SW480 (cell line): Measurements from ENCODE around the gene DSCAML1.
"Not testable (repeated sequence)": the region's sequence is repeated elsewhere in the genome, so short reads cannot be mapped to it uniquely, and the experiment has no call there.

Experiments used
- DNase-seq: peaks from one replicate; pipeline ENCODE4 v3.0.0-alpha.2; 2016; ENCODE audit warnings: low spot score

The DSCAML1 gene

GRCh38 chr11:117399100-117399840, 397.7 kb downstream of the DSCAML1 start:
- DNase-seq = not testable (repeated sequence)

GRCh38 chr11:117398618-117399017, 398.4 kb downstream of the DSCAML1 start:
- DNase-seq = not testable (repeated sequence)

GRCh38 chr11:117396970-117397369, 400.0 kb downstream of the DSCAML1 start:
- no peak for DNase-seq

GRCh38 chr11:117395476-117395875, 401.5 kb downstream of the DSCAML1 start:
- DNase-seq = no peak

GRCh38 chr11:117394221-117394925, 402.6 kb downstream of the DSCAML1 start:
- DNase-seq = no peak

DNA sequence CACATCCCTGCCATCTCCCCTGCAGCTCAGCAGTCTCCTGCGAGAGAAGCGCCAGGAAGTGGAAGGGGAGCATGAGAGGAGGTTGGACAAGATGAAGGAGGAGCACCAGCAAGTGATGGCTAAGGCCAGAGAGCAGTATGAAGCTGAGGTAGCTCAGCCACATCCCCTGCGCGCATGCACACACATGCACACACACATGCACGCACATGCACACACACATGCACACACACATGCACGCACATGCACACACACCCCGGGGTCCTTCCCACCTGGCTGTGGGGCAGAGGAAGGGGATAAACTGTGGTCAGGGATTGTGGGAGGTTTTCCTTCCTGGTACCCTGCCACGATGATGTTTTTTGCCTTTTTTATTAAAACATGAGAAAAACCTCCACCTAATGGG, 404.0 kb downstream of the DSCAML1 start:
- no peak for DNase-seq

DNA sequence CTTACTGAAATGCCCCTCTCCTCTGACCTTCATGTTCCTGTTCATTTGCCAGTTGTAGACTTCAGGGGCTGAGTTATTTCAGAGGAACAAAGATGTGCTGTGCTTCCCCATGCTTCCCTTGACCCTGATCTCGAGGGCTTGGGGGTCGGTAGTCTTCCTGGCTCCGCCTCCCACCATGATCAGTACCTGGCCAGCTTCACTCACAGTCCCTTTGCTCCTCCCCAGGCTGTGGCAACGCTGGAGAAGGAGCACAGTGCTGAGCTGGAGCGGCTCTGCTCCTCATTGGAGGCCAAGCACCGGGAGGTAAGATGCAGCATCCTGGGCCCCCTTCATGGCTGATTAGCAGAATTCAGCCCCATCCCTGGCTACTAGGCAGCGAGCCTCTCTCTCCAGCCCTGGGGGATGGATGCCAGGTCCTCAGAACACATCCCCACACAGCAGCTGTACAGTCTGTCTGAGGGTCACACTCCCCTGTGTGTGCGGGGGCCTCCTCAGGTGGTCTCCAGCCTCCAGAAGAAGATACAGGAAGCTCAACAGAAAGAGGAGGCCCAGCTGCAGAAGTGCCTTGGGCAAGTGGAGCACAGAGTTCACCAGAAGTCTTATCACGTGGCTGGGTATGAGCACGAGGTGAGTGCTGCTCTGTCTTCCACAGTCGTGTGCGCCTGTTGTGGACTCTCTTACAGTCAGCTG, 404.9 kb downstream of the DSCAML1 start:
- DNase-seq = no peak

DNA sequence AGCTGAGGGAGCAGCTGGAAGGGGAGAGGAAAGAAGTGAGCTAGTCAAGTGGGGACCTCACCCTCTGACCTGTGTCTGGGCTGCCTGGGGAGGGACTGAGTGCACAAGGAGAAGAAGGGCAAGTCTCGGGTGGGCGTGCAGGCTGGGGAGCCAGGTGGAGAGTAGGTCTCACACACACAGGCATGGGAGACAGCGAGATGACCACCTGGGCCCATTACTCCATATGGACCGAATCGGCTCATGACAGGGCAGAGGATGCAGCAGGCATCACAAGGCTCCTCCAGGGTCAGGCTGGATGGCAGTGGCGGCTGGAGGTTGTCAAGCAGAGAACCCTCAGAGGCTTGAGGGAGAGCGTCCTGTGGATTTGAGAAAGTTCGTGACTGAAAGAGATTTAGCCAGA, 405.8 kb downstream of the DSCAML1 start:
- DNase-seq = no peak

GRCh38 chr11:117390743-117391142, 406.3 kb downstream of the DSCAML1 start:
- no peak for DNase-seq

DNA sequence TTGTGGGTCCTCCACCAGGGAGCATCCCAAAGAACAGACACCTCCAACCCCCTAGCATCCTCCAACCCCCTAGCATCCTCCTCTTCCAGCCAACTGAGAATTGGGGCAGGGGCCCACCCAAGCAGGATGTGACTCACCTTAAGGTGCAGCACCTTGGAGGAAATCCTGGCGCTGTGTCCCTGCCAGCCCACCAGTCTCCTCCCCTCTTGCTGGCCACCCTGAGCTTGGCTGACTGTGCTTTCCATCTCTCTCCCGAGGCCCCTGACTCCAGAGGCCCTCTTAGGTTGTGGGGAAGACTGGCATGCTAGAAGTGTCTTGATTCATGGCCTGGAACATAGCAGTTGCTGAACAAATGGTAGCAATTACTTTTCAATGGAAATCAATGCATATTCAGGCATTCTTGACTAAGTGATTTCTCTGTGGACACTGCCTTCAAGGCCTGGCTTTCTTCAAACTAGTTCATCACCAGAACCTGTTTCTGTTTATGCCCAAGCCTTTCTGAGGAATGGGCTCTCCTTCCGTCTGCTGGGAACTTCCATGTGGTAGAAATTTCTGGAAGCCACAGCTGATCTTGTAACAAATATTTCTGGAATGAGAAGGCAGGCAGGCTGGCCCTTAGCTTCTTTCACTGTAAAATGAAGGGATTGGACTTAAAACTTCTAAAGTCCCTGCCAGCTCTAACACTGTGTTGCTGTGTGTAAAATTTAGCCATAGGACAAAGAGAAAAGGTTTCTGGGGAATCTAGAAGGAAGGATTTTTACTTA, 408.8 kb downstream of the DSCAML1 start:
- DNase-seq = no peak

DNA sequence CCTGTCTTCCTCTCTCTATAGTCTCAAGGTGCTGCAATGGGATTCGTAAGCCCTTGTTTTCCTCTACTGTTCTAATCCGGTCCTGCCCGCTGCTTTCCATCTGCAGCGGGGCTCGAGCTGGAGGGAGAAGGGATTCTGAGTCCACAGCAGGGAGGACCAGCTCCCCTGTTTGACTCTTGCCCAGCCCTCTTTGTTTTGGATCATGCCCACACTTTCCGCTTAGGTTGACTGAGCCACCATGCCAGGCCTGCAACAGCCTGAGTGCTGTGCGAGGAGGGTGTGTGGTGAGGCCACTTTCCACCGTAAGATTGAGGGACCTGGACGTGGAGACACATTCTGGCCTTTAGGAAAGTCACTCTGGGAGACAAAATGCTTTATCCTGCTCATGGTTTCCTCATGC, 411.1 kb downstream of the DSCAML1 start:
- no peak for DNase-seq

GRCh38 chr11:117385471-117385870, 411.5 kb downstream of the DSCAML1 start:
- DNase-seq = no peak

GRCh38 chr11:117384045-117384444, 413.0 kb downstream of the DSCAML1 start:
- DNase-seq = no peak

DNA sequence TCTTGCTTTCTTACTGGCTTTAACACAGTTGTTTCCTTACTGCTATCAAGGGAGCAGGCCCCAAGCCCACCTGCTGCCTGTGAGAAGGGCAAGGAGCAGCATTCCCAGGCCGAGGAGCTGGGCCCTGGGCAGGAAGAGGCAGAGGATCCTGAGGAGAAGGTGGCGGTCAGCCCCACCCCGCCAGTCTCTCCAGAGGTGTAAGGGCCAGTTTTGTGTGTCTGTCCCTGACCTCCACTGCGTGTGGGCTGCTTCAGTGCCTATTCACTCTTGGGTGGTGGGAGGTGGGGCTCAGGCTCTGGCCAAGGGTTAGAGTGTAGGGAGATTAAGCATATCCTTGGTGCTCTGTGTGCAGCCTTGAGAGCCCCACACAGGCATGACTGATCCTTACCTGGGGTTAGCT, 414.3 kb downstream of the DSCAML1 start:
- DNase-seq = no peak

DNA sequence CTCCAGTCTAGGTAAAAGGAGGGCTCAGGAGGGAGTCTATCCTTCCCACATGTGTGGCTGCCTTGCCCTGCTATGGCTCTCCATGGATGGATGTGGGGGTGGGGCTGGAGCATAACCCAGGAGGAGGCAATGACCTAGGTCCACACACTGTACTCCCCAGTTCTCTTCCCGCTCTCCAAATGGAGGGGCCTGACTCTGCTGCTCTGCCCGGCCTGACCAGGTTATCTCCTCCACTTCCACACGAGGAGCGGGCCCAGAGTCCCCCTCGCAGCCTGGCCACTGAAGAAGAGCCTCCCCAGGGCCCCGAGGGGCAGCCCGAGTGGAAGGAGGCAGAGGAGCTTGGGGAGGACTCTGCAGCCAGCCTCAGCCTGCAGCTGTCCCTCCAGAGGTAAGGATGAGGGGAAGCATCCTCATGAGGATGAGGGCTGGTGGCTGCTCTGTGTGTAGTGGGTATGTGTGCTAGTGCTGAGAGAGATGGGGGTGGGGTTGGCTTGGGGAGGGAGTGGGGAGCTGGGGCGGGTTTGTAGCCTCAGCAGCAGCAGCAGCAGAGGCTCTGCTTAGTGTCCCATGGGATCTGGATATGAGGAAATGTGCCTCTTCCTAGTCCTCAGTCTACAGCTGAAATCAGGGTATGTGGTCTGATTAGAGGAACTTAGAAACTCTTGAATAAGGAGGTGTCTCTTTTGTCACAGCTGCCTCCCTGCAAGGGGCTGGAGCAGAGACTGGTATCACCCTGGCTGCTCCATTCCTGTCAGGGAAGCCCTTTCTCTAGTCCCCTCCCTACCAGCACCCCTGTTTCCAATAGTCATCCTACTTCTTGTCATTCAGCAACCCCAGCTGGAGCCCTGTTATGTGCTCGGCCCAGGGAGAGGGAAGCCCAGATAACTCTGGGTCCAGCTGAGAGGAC, 415.3 kb downstream of the DSCAML1 start:
- DNase-seq = no peak

- no peak for DNase-seq
These were observed 416.3 kb downstream of the DSCAML1 start for GRCh38 chr11:117380676-117381075.

- no peak for DNase-seq
These were observed 417.8 kb downstream of the DSCAML1 start for GRCh38 chr11:117378976-117379865.
